ENCODE results near the gene PP2D1. TPM values are rescaled to one million over a fixed set of nuclear protein-coding genes. Genes with fewer than 3 reads are reported as not detected.
"Not testable (repeated sequence)": the region's sequence is repeated elsewhere in the genome, so short reads cannot be mapped to it uniquely, and the experiment has no call there.

Gene PP2D1
- total RNA-seq, 1 experiment from 2014 or later, result not detected

- no peak for DNase-seq (ENCODE audit: low read depth, low spot score)
- in situ Hi-C loops (cut with HindIII; ENCODE audit: low pct_unique_long_range_greater_than_20kb, low sequenced_read_pairs), result no loop called here
Observed at GRCh38 chr3:20013396-20013795, 1.3 kb upstream of the PP2D1 start.

DNA sequence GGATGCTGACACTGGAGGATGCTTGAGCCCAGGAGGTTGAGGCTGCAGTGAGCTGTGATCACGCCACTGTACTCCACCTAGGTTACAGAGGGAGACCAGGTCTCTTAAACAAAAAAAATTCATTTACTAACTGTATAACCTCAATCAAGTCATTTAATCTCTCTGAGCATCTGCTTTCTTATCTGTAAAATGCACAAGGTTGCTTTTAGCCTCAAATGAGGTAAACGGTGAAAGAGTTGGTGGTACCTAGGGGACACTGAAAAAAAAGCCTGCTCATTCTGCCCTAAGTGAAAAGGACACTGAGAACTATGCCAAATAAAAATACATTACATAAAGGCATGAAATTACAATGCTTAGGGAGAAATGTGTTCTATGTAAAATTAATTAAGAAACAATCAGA lies 3.4 kb downstream of the PP2D1 start:
- no peak for DNase-seq (ENCODE audit: low read depth, low spot score)
- in situ Hi-C loops (cut with HindIII; ENCODE audit: low pct_unique_long_range_greater_than_20kb, low sequenced_read_pairs), result no loop called here

- no peak for DNase-seq (ENCODE audit: low read depth, low spot score)
- in situ Hi-C loops (cut with HindIII; ENCODE audit: low pct_unique_long_range_greater_than_20kb, low sequenced_read_pairs), result no loop called here
Observed at GRCh38 chr3:20007960-20008359, 4.1 kb downstream of the PP2D1 start.

GRCh38 chr3:20001932-20002331 lies 10.1 kb downstream of the PP2D1 start:
- in situ Hi-C loops (cut with HindIII; ENCODE audit: low pct_unique_long_range_greater_than_20kb, low sequenced_read_pairs), result no loop called here
- DNase-seq (ENCODE audit: low read depth, low spot score), result no peak

DNA sequence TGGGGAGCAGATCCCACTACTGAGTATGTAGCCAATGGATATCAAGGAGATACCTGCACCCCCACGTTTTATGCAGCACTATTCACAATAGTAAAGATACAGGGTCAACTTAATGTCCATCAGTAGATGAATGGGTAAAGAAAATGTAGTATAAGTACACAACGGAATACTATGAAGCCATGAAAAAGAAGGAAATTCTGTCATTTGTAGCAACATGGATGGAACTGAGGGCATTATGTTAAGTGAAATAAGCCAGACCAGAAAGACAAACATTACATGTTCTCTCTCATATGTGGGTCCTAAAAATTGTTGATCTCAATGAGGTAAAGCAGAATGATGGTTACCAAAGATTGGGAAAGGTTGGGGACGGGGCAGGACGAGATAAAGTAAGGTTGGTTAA lies 14.6 kb downstream of the PP2D1 start:
- in situ Hi-C loops (cut with HindIII; ENCODE audit: low pct_unique_long_range_greater_than_20kb, low sequenced_read_pairs), result no loop called here
- DNase-seq (ENCODE audit: low read depth, low spot score), result no peak

GRCh38 chr3:19994796-19995195 lies 17.3 kb downstream of the PP2D1 start:
- in situ Hi-C loops (cut with HindIII; ENCODE audit: low pct_unique_long_range_greater_than_20kb, low sequenced_read_pairs), result no loop called here
- DNase-seq (ENCODE audit: low read depth, low spot score), result no peak

- in situ Hi-C loops (cut with HindIII; ENCODE audit: low pct_unique_long_range_greater_than_20kb, low sequenced_read_pairs); DNase-seq (ENCODE audit: low read depth, low spot score): not testable (repeated sequence)
Observed at GRCh38 chr3:19988904-19989303, 23.2 kb downstream of the PP2D1 start.

GRCh38 chr3:19972054-19972453 lies 40.0 kb downstream of the PP2D1 start:
- in situ Hi-C loops (cut with HindIII; ENCODE audit: low pct_unique_long_range_greater_than_20kb, low sequenced_read_pairs), result no loop called here
- DNase-seq (ENCODE audit: low read depth, low spot score), result no peak

DNA sequence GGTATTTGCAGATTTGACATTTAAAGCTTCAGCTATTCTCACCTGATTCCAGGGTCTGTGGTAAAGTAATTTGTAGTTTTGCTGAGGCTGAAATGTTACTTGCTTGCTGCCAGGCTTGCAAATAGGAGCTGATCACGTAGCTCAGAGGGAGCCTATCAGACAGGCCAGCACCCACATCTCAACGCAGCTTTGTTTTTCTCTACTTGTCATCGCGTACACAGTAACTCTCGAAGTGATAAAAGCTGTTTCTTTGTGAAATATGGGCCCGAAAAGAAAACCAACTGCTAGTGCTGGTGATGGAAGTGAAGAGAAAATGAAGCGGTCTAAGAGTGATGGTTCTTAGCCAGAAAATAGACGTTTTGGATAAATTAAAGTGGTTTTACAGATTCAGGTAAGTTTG lies 41.7 kb downstream of the PP2D1 start:
- no peak for DNase-seq (ENCODE audit: low read depth, low spot score)
- in situ Hi-C loops (cut with HindIII; ENCODE audit: low pct_unique_long_range_greater_than_20kb, low sequenced_read_pairs), result no loop called here

GRCh38 chr3:19967812-19968211 lies 44.3 kb downstream of the PP2D1 start:
- DNase-seq (ENCODE audit: low read depth, low spot score), result no peak
- in situ Hi-C loops (cut with HindIII; ENCODE audit: low pct_unique_long_range_greater_than_20kb, low sequenced_read_pairs), result no loop called here

DNA sequence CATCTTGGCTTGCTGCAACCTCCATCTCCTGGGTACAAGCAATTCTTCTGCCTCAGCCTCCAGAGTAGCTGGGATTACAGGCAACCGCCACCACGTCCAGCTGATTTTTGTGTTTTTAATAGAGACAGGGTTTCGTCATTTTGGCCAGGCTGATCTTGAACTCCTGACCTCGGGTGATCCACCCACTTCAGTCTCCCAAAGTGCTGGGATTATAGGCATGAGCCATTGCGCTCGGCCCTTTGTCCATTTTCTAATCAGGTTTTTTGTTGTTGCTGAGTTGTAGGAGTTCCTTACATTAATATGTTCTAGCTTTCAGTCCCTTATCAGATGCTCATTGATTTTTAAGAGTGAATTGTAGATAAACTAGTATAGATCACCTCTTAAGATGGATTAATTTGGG lies 44.9 kb downstream of the PP2D1 start:
- no peak for DNase-seq (ENCODE audit: low read depth, low spot score)
- in situ Hi-C loops (cut with HindIII; ENCODE audit: low pct_unique_long_range_greater_than_20kb, low sequenced_read_pairs), result no loop called here

- in situ Hi-C loops (cut with HindIII; ENCODE audit: low pct_unique_long_range_greater_than_20kb, low sequenced_read_pairs), result no loop called here
- no peak for DNase-seq (ENCODE audit: low read depth, low spot score)
Observed at GRCh38 chr3:19961960-19962359, 50.1 kb downstream of the PP2D1 start.

DNA sequence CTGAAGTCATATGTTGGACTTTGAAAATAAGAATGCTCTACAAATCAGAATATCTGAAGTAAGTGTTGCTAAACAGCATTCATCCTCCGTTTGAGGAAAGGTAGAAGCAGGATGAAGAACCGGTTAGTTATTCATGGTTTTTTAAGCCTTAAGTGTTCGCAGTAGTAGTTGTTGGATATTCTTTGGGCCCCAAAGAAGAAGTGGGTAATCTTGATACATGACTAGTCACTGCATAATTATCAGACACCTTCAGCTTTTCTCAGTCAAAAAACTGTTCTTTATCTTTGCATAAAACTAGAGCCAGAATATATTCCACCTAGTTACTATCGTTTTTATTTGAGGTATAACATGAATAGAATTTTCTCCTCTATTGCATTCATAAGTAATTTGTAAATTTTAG lies 51.4 kb downstream of the PP2D1 start:
- in situ Hi-C loops (cut with HindIII; ENCODE audit: low pct_unique_long_range_greater_than_20kb, low sequenced_read_pairs), result no loop called here
- DNase-seq (ENCODE audit: low read depth, low spot score), result no peak

GRCh38 chr3:19959505-19959904 lies 52.6 kb downstream of the PP2D1 start:
- in situ Hi-C loops (cut with HindIII; ENCODE audit: low pct_unique_long_range_greater_than_20kb, low sequenced_read_pairs), result no loop called here

DNA sequence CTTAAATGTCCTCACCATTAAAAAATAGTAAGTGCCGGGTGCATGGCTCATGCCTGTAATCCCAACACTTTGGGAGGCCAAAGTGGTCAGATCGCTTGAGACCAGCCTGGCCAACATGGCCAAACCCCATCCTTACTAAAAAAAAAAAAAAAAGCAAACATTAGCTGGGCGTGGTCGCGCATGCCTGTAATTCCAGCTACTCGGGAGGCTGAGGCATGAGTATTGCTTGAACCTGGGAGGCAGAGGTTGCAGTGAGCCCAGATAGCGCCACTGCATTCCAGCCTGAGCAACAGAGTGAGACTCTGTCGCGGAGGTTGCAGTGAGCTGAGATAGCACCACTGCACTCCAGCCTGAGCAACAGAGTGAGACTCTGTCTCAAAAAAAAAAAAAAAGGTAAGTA lies 54.7 kb downstream of the PP2D1 start:
- DNase-seq (ENCODE audit: low read depth, low spot score); in situ Hi-C loops (cut with HindIII; ENCODE audit: low pct_unique_long_range_greater_than_20kb, low sequenced_read_pairs): not testable (repeated sequence)

More at GRCh38 chr3:19959505-19959904, 52.6 kb downstream of the PP2D1 start:
- no peak for DNase-seq (ENCODE audit: low read depth, low spot score)

DNA sequence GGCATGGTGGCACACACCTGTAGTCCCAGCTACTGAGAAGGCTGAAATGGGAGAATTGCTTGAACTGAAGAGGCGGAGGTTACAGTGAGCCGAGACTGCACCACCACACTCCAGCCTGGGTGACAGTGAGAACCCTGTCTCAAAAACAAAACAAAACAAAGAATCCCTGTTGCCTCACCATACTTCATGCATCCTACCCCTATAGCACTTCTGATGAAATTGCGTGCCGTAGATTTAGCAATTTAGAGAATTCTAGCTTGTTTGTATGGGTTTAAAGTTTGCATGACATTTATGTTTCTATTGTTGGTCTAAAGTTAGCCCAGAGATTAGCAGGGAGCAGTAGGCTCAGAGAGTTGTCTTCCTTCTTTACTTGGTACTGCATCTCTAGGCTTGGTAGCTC lies 57.4 kb downstream of the PP2D1 start:
- in situ Hi-C loops (cut with HindIII; ENCODE audit: low pct_unique_long_range_greater_than_20kb, low sequenced_read_pairs), result no loop called here
- DNase-seq (ENCODE audit: low read depth, low spot score), result no peak

- in situ Hi-C loops (cut with HindIII; ENCODE audit: low pct_unique_long_range_greater_than_20kb, low sequenced_read_pairs), result no loop called here
- no peak for DNase-seq (ENCODE audit: low read depth, low spot score)
Observed at GRCh38 chr3:19950316-19950715, 61.7 kb downstream of the PP2D1 start.

DNA sequence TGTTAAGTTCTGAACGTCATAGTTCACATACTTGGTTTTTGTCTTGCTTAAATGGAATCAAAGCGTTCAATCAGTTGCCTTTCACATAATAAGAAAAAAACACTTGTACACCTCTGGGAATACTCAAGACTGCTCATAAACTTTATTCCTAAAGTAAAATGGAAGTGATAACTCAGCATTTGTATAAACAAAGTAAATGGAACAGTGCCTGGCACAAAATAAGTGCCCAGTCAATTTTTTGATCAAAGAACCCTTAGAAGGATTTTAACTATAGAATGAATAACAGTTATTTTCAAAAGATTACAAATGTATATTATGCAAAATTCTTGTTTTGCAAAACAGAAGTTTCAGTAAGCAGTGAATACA lies 63.9 kb downstream of the PP2D1 start:
- in situ Hi-C loops (cut with HindIII; ENCODE audit: low pct_unique_long_range_greater_than_20kb, low sequenced_read_pairs), result no loop called here

DNA sequence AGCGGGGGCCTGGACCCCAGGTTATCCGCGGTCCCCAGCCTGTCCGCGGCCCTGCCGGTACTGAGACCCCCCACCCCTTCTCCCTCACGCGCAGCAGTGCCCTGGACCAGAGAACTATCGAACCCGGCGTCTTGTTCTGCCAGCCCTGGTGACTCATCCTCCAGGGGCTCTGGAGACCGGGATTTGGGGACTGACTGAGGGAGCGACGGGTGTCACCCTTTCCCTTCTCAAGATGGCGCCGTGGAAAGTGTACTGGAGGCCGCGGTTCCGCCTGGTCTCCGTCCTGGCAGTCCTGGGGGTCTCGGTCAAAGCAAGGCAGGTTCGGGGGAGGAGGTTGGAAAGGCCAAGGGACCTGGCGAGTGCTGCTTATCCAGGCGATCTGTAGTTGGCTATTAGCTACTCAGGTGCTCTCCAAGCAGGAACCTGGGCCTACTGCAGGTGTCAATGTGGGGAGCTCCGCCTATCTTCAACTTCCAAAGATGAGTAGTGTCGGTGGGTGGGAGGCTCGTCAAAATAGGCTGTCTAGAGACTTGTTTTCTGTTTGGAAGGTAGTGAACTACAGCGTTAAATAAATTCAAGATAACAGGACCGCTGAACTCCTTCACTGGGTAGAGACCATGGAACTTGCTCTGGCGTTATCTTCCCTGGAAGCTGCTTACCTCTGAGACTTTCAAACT lies 64.4 kb downstream of the PP2D1 start:
- in situ Hi-C loops (cut with HindIII; ENCODE audit: low pct_unique_long_range_greater_than_20kb, low sequenced_read_pairs), result no loop called here
- peak; percentile 22 for DNase-seq (ENCODE audit: low read depth, low spot score)

More for the DNA sequence above, 63.9 kb downstream of the PP2D1 start:
- no peak for DNase-seq (ENCODE audit: low read depth, low spot score)

Measured in SK-MEL-5 (cell line).